ENCODE data around the gene FAM199X. TPM values are rescaled to one million over a fixed set of nuclear protein-coding genes. Genes with fewer than 3 reads are reported as not detected.

The FAM199X gene
- total and polyA plus RNA-seq, 7 donors = 13.8 to 21.0 (median 17.1) TPM

- no peak for DNase-seq
- intact Hi-C loops (cut with DNase I) = no loop called here
- no peaks in the 10 kb centered on the region for H3K27me3 ChIP-seq
- TF ChIP-seq EP300 (IDR thresholded peaks at IDR 0.05) (no peak), CTCF (IDR thresholded peaks at IDR 0.05) (no peak), POLR2A (IDR thresholded peaks at IDR 0.05) (no peak), POLR2AphosphoS5 (IDR thresholded peaks at IDR 0.05) (no peak)
- H3K36me3 ChIP-seq = peaks cover 0 to 10% (median 0%) of the 10 kb centered on the region in 4 donors
- no peak overlapping the region for H3K27ac ChIP-seq
- peaks cover 0 to 9% (median 4%) of the 10 kb centered on the region in 4 donors for H3K4me1 ChIP-seq
- H3K4me3 ChIP-seq = no peak overlapping the region
- no peaks in the 10 kb centered on the region for H3K9me3 ChIP-seq
- WGBS, 2 donors = 92% methylated on average over 6 of the region's 6 CpGs
Measured at GRCh38 chrX:104130808-104131207, 35.4 kb upstream of the FAM199X start.

- no peaks in the 10 kb centered on the region for H3K27me3 ChIP-seq
- peaks cover 0 to 11% (median 7%) of the 10 kb centered on the region in 4 donors for H3K4me1 ChIP-seq
- 76 to 85% methylated on average over 5 of the region's 5 CpGs for WGBS, 2 donors
- no peaks in the 10 kb centered on the region for H3K9me3 ChIP-seq
- intact Hi-C loops (cut with DNase I) = loop anchor here (5.0 kb wide), 1 partner anchor 287 kb away; no protein-coding TSS in a partner anchor
- H3K4me3 ChIP-seq = no peak overlapping the region
- no peak overlapping the region for H3K27ac ChIP-seq
- DNase-seq = no peak
- TF ChIP-seq EP300 (IDR thresholded peaks at IDR 0.05) = no peak
- TF ChIP-seq CTCF (IDR thresholded peaks at IDR 0.05) = no peak
- no peak for TF ChIP-seq POLR2AphosphoS5 (IDR thresholded peaks at IDR 0.05)
- no peak for TF ChIP-seq POLR2A (IDR thresholded peaks at IDR 0.05)
- H3K36me3 ChIP-seq = peaks cover 0 to 10% (median 0%) of the 10 kb centered on the region in 4 donors
Measured at GRCh38 chrX:104134583-104135261, 31.5 kb upstream of the FAM199X start.

- Histone ChIP-seq H3K27ac (peak overlapping the region in 1 of 4 donors; percentile 69), H3K27me3 (no peaks in the 10 kb centered on the region), H3K4me3 (no peak overlapping the region), H3K4me1 (peaks cover 0 to 11% (median 7%) of the 10 kb centered on the region in 4 donors), H3K9me3 (no peaks in the 10 kb centered on the region), H3K36me3 (peaks cover 0 to 3% (median 0%) of the 10 kb centered on the region in 4 donors)
- WGBS, 2 donors = 92 to 93% methylated on average over 1 of the region's 1 CpG
- no peak for TF ChIP-seq EP300 (IDR thresholded peaks at IDR 0.05)
- no peak for TF ChIP-seq POLR2A (IDR thresholded peaks at IDR 0.05)
- TF ChIP-seq POLR2AphosphoS5 (IDR thresholded peaks at IDR 0.05) = no peak
- TF ChIP-seq CTCF (IDR thresholded peaks at IDR 0.05) = no peak
- DNase-seq = no peak
- intact Hi-C loops (cut with DNase I) = loop anchor here (2.0 to 5.0 kb wide), 2 partner anchors 37 to 288 kb away; no protein-coding TSS in a partner anchor
Measured at GRCh38 chrX:104135677-104136076, 30.6 kb upstream of the FAM199X start.

GRCh38 chrX:104136241-104137019 is 29.8 kb upstream of the FAM199X start:
- Histone ChIP-seq H3K36me3 (no peaks in the 10 kb centered on the region), H3K4me3 (peak overlapping the region; percentile 9 to 44 (median 42)), H3K9me3 (no peaks in the 10 kb centered on the region), H3K4me1 (peaks cover 0 to 11% (median 7%) of the 10 kb centered on the region in 4 donors), H3K27me3 (no peaks in the 10 kb centered on the region), H3K27ac (peak overlapping the region; percentile 38 to 69 (median 63))
- intact Hi-C loops (cut with DNase I) = loop anchor here (2.0 to 5.0 kb wide), 2 partner anchors 38 to 289 kb away; no protein-coding TSS in a partner anchor
- TF ChIP-seq POLR2A (IDR thresholded peaks at IDR 0.05) (no peak), CTCF (IDR thresholded peaks at IDR 0.05) (peak; percentile 22 to 57 (median 44))
- peak; percentile 89 for DNase-seq
- 24 to 27% methylated on average over 10 of the region's 10 CpGs for WGBS, 2 donors
